AG09309 (cell line): ENCODE measurements around the gene SYT6.

ENCODE experiments used
- DNase-seq: peaks from one replicate; pipeline ENCODE4 v3.0.0-alpha.2; 2010; ENCODE audit warnings: low read depth
- H3K4me3 ChIP-seq: 2 replicates; pipeline ENCODE4 v1.5.1; 2011; ENCODE audit warnings: mild to moderate bottlenecking, low read depth, low read length, moderate library complexity; ENCODE audit not compliant: control insufficient read depth
- CTCF ChIP-seq: IDR thresholded peaks from 2 replicates; pipeline ENCODE4 v1.5.1; 2011; ENCODE audit warnings: mild to moderate bottlenecking, low read depth, low read length, inconsistent platforms; ENCODE audit not compliant: insufficient read depth, control insufficient read depth; ENCODE audit errors: missing control alignments

SYT6 gene

DNA sequence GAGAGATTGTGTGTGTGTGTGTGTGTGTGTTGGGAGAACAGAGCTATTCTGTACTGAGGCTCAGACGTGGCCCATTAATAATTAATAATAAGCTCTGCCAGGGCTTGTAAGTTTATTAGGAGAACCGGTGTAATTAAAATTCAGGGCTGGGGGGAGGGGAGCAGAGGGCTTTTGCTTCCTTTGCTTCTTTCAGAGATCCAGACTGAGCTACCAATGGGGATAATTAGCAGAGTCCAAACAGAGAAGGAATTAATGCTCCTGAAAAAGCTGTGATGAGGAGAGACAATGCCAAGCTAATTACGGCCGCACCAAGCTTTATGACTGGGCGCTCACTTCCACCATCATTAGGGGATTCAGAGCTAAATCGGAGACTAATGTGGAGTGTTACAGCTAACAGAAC, 4.5 kb downstream of the SYT6 start:
- no peak for DNase-seq
- H3K4me3 ChIP-seq = no peak overlapping the region
- no peak for TF ChIP-seq CTCF

GRCh38 chr1:114145504-114146151, 8.0 kb downstream of the SYT6 start:
- DNase-seq = no peak
- H3K4me3 ChIP-seq = no peak overlapping the region
- no peak for TF ChIP-seq CTCF

DNA sequence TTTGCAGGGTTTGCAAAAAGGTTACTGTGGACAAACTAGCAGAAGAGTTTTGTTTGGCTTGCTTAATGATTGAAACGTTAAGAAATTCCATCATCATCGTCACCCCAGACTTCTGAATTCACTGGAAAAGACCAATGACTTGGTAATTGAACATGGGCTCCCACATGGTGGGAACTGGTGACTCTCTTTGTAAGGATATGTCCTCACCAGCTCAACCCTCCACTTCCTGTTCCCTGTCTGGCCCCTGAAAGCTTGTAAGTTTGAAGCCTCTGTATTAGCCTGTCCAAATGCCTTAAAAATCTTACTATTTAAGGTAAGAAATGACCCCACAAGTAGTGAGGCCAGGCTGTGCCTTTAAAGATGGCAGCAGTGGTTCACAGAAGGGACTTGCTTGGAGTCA, 9.7 kb downstream of the SYT6 start:
- no peak for DNase-seq
- H3K4me3 ChIP-seq = no peak overlapping the region
- no peak for TF ChIP-seq CTCF

DNA sequence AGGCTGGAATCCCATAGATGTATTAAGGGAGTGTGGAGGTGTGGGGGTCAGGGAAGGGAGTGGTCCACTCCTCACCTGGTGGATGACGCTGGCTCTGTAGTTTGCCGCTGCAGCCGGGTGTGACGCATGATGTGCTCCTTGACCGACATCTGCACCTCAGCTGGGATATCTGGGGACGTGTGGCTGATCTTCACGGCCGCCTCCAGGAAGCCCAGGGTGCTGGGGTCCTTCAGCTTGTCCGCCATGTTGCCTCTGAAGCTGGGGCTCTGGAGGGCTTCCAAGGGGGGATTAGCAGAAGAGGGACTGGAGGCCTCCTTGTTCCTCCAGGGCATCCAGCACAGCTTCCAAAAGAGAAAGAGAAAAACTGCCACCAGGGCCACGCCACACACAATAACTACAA, 14.1 kb downstream of the SYT6 start:
- no peak for DNase-seq
- TF ChIP-seq CTCF = no peak
- no peak overlapping the region for H3K4me3 ChIP-seq

- no peak for TF ChIP-seq CTCF
- no peak for DNase-seq
- no peak overlapping the region for H3K4me3 ChIP-seq
Observed at GRCh38 chr1:114137497-114137896, 16.2 kb downstream of the SYT6 start.

- DNase-seq = no peak
- TF ChIP-seq CTCF = no peak
- no peak overlapping the region for H3K4me3 ChIP-seq
Observed at GRCh38 chr1:114135786-114136185, 17.9 kb downstream of the SYT6 start.

- no peak overlapping the region for H3K4me3 ChIP-seq
- no peak for TF ChIP-seq CTCF
- DNase-seq = no peak
Observed at GRCh38 chr1:114134518-114134917, 19.2 kb downstream of the SYT6 start.
